Caco-2 (cell line): ENCODE measurements around the gene SDS. TPM values are rescaled to one million over a fixed set of nuclear protein-coding genes. Genes with fewer than 3 reads are reported as not detected.

ENCODE experiments used
- BruUV-seq: library from RNA; stranded (reverse); fragments of 400-500 nt; replicated peaks from 2 replicates; lab custom pipeline; 2021; lab: Mats Ljungman, UMichigan
- CTCF ChIA-PET: fragments of 300-600 bp; sonication (Branson Sonifier 250); formaldehyde crosslinking; loops from one replicate; lab custom pipeline; 2022; ENCODE audit warnings: antibody characterized with exemption; lab: Charles Lee
- POLR2A ChIA-PET: fragments of 300-600 bp; sonication (Branson Sonifier 250); formaldehyde crosslinking; loops from one replicate; lab custom pipeline; 2022; ENCODE audit warnings: antibody characterized with exemption; lab: Charles Lee
- DNase-seq, 2 experiments: peaks; one replicate each; pipeline versions ENCODE4 v3.0.0 to v3.0.0-alpha.2; 2020 to 2022
- H3K27me3 ChIP-seq: replicated peaks from 2 replicates; pipeline ENCODE4 v1.6.0; 2011; ENCODE audit warnings: low read length; ENCODE audit not compliant: control insufficient read depth, insufficient read depth
- H3K36me3 ChIP-seq: 2 replicates; pipeline ENCODE4 v1.5.1; 2011; ENCODE audit warnings: low read length; ENCODE audit not compliant: control insufficient read depth, insufficient read depth
- H3K4me1 ChIP-seq: fragments of 250-450 bp; sonication (Bioruptor Pico); 2 replicates; pipeline ENCODE4 v1.5.1; 2020; ENCODE audit warnings: mild to moderate bottlenecking
- H3K4me3 ChIP-seq: 2 replicates; pipeline ENCODE4 v1.5.1; 2011; ENCODE audit warnings: low read depth, mild to moderate bottlenecking, control low read depth, low read length
- H3K9me3 ChIP-seq: fragments of 250-450 bp; sonication (Bioruptor Pico); 2 replicates; pipeline ENCODE4 v1.5.1; 2020; ENCODE audit warnings: mild to moderate bottlenecking, moderate library complexity
- H3K27ac Mint-ChIP-seq: one replicate; pipeline ENCODE4 v1.8.0; 2022; ENCODE audit warnings: mixed read lengths; ENCODE audit not compliant: unreplicated experiment
- H3K27me3 Mint-ChIP-seq: one replicate; pipeline ENCODE4 v1.8.0; 2022; ENCODE audit warnings: mixed read lengths; ENCODE audit not compliant: insufficient read depth, unreplicated experiment
- H3K36me3 Mint-ChIP-seq: one replicate; pipeline ENCODE4 v1.8.0; 2022; ENCODE audit warnings: mild to moderate bottlenecking, mixed read lengths; ENCODE audit not compliant: insufficient read depth, unreplicated experiment
- H3K4me1 Mint-ChIP-seq: one replicate; pipeline ENCODE4 v1.8.0; 2022; ENCODE audit warnings: low read depth, mixed read lengths; ENCODE audit not compliant: unreplicated experiment
- H3K4me3 Mint-ChIP-seq: one replicate; pipeline ENCODE4 v1.8.0; 2022; ENCODE audit warnings: mild to moderate bottlenecking, moderate library complexity, mixed read lengths; ENCODE audit not compliant: unreplicated experiment
- H3K9me3 Mint-ChIP-seq: one replicate; pipeline ENCODE4 v1.8.0; 2022; ENCODE audit warnings: mixed read lengths; ENCODE audit not compliant: unreplicated experiment
- intact Hi-C: fragments of 100-400 bp; cut with micrococcal nuclease; formaldehyde crosslinking; loops from one replicate; pipeline ENCODE4 v1.10.0; 2022; ENCODE audit not compliant: unreplicated experiment
- total RNA-seq: library from RNA; stranded (reverse); gene quantifications from 2 replicates; pipeline ENCODE4 v1.2.3, GENCODE V29; 2022
- TF ChIP-seq, protein P1 (sequence below), 2 experiments: fragments of 200-600 bp in 1 of 2; IDR thresholded peaks; 1 replicate in 1 of 2; 2 replicates in 1 of 2; pipeline versions ENCODE4 v1.5.1 to v1.8.0; 2011 to 2022; ENCODE audit warnings: antibody characterized with exemption in 1 of 2, control low read depth in 1 of 2, inconsistent platforms in 1 of 2, low read depth in 1 of 2, low read length in 1 of 2, mild to moderate bottlenecking in 1 of 2, moderate library complexity in 1 of 2; ENCODE audit not compliant: insufficient read depth in 1 of 2, severe bottlenecking in 1 of 2, unreplicated experiment in 1 of 2

Gene SDS
- total RNA-seq, 1 experiment from 2014 or later, result not detected

DNA sequence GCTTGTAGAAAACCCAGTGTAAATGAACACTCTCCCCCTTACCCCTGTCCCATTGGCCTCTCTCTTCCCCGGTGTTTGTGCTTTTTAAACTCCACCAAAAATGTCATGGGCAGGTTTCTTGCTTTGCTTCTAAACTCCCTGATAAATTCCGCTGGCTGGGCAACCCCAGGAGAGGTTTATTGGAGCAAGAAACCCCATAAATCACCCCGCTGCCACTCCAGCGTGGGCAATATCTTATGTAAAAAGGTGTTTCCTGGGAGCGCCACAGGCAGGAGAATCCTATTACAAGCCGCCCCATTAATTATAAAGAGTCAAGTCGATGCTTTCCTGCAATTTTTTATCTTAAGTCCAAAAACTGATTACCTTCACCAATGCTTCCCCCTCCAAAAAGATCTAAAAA lies 45.2 kb upstream of the SDS start:
- no peak overlapping the region for H3K4me3 ChIP-seq
- BruUV-seq, result no TSS peak
- no peaks in the 10 kb centered on the region for H3K4me1 ChIP-seq
- Mint-ChIP-seq H3K36me3 (no peaks in the 10 kb centered on the region), H3K4me1 (no peaks in the 10 kb centered on the region), H3K9me3 (no peaks in the 10 kb centered on the region), H3K27ac (no peak overlapping the region), H3K4me3 (no peak overlapping the region), H3K27me3 (peaks cover 4% of the 10 kb centered on the region)
- POLR2A ChIA-PET, result no interaction called here
- no peak for DNase-seq
- TF ChIP-seq, protein P1, sequence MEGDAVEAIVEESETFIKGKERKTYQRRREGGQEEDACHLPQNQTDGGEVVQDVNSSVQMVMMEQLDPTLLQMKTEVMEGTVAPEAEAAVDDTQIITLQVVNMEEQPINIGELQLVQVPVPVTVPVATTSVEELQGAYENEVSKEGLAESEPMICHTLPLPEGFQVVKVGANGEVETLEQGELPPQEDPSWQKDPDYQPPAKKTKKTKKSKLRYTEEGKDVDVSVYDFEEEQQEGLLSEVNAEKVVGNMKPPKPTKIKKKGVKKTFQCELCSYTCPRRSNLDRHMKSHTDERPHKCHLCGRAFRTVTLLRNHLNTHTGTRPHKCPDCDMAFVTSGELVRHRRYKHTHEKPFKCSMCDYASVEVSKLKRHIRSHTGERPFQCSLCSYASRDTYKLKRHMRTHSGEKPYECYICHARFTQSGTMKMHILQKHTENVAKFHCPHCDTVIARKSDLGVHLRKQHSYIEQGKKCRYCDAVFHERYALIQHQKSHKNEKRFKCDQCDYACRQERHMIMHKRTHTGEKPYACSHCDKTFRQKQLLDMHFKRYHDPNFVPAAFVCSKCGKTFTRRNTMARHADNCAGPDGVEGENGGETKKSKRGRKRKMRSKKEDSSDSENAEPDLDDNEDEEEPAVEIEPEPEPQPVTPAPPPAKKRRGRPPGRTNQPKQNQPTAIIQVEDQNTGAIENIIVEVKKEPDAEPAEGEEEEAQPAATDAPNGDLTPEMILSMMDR (IDR thresholded peaks at IDR 0.05; ENCODE audit: insufficient read depth in 1 of 2, low read depth in 1 of 2, low read length in 1 of 2, severe bottlenecking in 1 of 2, unreplicated experiment in 1 of 2), result no peak
- intact Hi-C loops, result no loop called here
- CTCF ChIA-PET, result no interaction called here
- no peaks in the 10 kb centered on the region for H3K36me3 ChIP-seq
- H3K27me3 ChIP-seq, result no peaks in the 10 kb centered on the region; the same call in 1 of the 2 replicates
- H3K9me3 ChIP-seq, result no peaks in the 10 kb centered on the region

DNA sequence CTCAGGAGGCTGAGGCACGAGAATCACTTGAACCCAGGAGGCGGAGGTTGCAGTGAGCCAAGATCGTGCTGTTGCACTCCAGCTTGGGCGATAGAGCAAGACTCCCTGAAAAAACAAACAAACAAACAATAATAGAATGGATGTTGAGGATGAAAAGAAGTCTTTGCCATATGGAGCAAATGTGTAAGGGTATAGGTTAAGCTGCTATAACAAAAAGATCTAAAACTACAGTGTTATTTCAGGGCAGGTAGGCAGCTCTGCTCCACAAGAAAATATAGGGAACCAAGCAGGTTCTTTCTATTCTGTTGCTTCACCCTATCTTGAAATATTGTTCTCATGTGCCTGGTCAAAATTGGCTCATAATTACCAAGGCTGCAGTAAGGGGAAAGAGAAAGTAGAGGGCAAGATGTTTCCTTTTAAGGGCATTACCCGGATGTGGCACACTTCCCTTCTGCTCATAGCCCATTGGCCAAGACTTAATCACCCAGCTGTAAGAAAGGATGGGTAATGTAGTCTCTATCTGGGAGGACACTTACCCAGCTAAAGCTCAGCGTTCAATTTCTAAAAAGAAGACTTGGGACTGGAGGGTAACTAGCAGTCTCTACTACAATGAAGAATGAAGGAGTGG lies 42.0 kb upstream of the SDS start:
- intact Hi-C loops, result no loop called here
- Mint-ChIP-seq H3K4me1 (peaks cover 6% of the 10 kb centered on the region), H3K27ac (no peak overlapping the region), H3K36me3 (no peaks in the 10 kb centered on the region), H3K27me3 (peaks cover 4% of the 10 kb centered on the region), H3K4me3 (no peak overlapping the region), H3K9me3 (no peaks in the 10 kb centered on the region)
- Histone ChIP-seq H3K4me3 (no peak overlapping the region), H3K9me3 (no peaks in the 10 kb centered on the region), H3K36me3 (no peaks in the 10 kb centered on the region), H3K4me1 (no peaks in the 10 kb centered on the region), H3K27me3 (no peaks in the 10 kb centered on the region)
- CTCF ChIA-PET, result interaction anchor here (1.8 kb wide), 1 partner anchor 20 kb away, joined by 6 read pairs; no protein-coding TSS in a partner anchor
- TF ChIP-seq, protein P1 (IDR thresholded peaks at IDR 0.05; ENCODE audit: insufficient read depth in 1 of 2, low read depth in 1 of 2, low read length in 1 of 2, severe bottlenecking in 1 of 2, unreplicated experiment in 1 of 2), result no peak
- POLR2A ChIA-PET, result no interaction called here
- no peak for DNase-seq
- BruUV-seq, result no TSS peak

DNA sequence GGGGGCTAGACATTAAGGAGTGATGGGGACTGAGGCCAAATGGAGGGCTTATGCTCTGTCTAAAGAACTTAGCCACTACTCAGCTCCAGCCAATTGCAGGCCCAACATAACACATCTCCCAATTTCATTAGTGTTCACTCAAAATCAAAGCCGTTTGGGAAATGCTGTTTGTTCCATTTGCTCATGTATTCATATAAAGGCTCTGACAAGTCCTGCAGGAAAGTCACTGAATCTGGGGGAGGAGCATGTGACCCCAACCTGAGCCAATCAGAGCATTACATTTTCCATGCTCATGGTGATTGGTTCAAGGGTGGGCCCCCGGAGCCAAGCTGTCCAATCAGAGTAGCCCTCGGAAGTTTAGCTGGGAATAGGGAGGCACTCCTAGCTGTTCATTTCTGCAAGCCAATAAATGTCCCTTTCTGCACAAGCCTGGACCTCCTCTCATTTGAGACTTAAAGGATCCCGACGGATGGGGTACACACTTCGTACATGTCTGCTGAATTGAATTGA lies 39.4 kb upstream of the SDS start:
- ChIA-PET POLR2A (no interaction called here), CTCF (interaction anchor here (1.0 kb wide), 1 partner anchor 323 kb away, joined by 4 read pairs; no protein-coding TSS in a partner anchor)
- Histone ChIP-seq H3K4me1 (no peaks in the 10 kb centered on the region), H3K36me3 (no peaks in the 10 kb centered on the region), H3K4me3 (no peak overlapping the region), H3K27me3 (no peaks in the 10 kb centered on the region), H3K9me3 (no peaks in the 10 kb centered on the region)
- Mint-ChIP-seq H3K4me3 (no peak overlapping the region), H3K36me3 (no peaks in the 10 kb centered on the region), H3K4me1 (peaks cover 6% of the 10 kb centered on the region), H3K27ac (no peak overlapping the region), H3K27me3 (no peaks in the 10 kb centered on the region), H3K9me3 (no peaks in the 10 kb centered on the region)
- TF ChIP-seq, protein P1 (IDR thresholded peaks at IDR 0.05; ENCODE audit: insufficient read depth in 1 of 2, low read depth in 1 of 2, low read length in 1 of 2, severe bottlenecking in 1 of 2, unreplicated experiment in 1 of 2), result no peak
- no peak for DNase-seq
- intact Hi-C loops, result no loop called here
- no TSS peak for BruUV-seq
